Smooth muscle cell of bladder (primary cell): ENCODE measurements around the gene MIF4GD. TPM values are rescaled to one million over a fixed set of nuclear protein-coding genes. Genes with fewer than 3 reads are reported as not detected.

Experiments
- total RNA-seq: library from RNA; depleted of rRNA; stranded (reverse); fragments of >200 nt; gene quantifications from 2 replicates; pipeline ENCODE4 v1.2.3, GENCODE V29; 2014

The MIF4GD gene
- 3.8 and 5.3 TPM in 2 replicates for total RNA-seq

DNA sequence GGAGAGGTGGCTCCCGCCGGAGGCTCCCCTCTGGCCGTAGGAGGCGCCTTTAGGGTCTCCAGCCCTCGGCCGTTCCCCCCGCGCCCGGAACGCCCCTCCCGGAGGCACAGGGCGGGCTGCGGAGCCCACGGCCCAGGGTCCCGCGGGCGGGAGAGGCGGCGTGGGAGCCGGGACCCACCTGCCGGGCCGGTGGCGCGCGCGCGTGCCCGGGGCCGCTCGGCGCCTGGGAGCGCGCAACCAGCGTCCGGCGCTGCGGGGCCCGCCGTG, at the start of gene MIF4GD:
Gene MIF4GD, minus strand, starts transcription at position 266 of the 267 bp plus-strand sequence. CDS start 1,036 bp downstream, outside the sequence.

DNA sequence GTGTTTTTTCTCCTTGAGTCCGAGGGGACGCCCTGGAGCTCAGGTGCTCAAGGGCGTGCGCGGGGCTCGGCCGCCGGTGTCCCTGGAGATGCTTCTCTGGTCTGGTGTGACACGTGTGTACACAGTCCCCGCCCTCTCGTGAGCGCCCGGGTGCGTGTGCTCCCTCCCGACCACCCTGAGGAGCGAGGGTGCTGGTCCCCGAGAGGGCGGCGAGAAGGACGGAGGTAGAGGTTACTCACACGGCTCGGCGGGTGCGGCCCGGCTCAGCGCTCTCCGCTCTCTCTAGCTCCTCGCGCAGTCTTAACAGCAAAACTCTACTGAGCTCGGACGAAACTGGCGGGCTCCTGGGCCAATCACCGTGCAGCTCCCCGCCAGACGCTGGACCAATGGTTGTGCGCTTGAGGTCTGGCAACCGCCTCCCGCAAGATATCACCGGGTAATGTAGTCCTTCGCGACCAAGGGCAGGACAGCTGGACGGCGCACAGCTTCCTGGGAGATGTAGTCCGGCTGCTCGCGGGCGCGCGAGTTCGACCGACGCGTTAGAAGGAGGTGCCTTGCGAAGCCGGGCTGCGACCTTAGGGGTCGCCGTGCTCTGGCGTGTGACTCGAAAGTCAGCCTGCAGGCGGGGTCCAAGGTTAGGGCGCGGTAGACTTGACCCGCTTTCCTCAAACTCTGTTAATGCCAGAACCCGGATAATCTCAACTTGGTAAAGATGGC, 18.2 kb upstream of the MIF4GD start, which contains the start of gene SLC25A19:
Gene SLC25A19, minus strand, starts transcription at position 319 of the 717 bp plus-strand sequence. CDS start 2,669 bp downstream, outside the sequence.

GRCh38 chr17:75261336-75262111, 9.5 kb downstream of the MIF4GD start, which contains the start of the genes GGA3 and MRPS7:
TSS of gene GGA3 (minus strand) at chr17:75261606. CDS start at chr17:75261587, 19 bp downstream.
TSS of gene MRPS7 (plus strand) at chr17:75261879. CDS start at chr17:75261901, 22 bp downstream.

Other genes starting within 250 kb of the MIF4GD start
- 365 and 394 TPM in 2 replicates for gene ATP5PD, start 224.3 kb downstream of the MIF4GD start, total RNA-seq
- 9.8 and 16.1 TPM in 2 replicates for gene KCTD2, start 224.0 kb downstream of the MIF4GD start, total RNA-seq
- 6.1 and 11.0 TPM in 2 replicates for gene SLC16A5, start 183.3 kb downstream of the MIF4GD start, total RNA-seq
- 2.1 and 2.2 TPM in 2 replicates for gene ARMC7, start 161.3 kb downstream of the MIF4GD start, total RNA-seq
- gene NT5C, start 139.5 kb downstream of the MIF4GD start, total RNA-seq, result 19.6 and 51.6 TPM in 2 replicates
- gene JPT1, start 116.7 kb downstream of the MIF4GD start, total RNA-seq, result 40.0 and 49.9 TPM in 2 replicates
- 102 and 140 TPM in 2 replicates for gene SUMO2, start 88.3 kb downstream of the MIF4GD start, total RNA-seq
- 18.9 and 23.6 TPM in 2 replicates for gene NUP85, start 65.6 kb downstream of the MIF4GD start, total RNA-seq
- 9.0 and 10.6 TPM in 2 replicates for gene GGA3, start 9.6 kb downstream of the MIF4GD start, total RNA-seq
- gene MRPS7, start 9.4 kb downstream of the MIF4GD start, total RNA-seq, result 59.7 and 64.0 TPM in 2 replicates
- gene SLC25A19, start 18.2 kb upstream of the MIF4GD start, total RNA-seq, result 4.4 and 4.7 TPM in 2 replicates
- 56.9 and 63.7 TPM in 2 replicates for gene GRB2, start 134.4 kb upstream of the MIF4GD start, total RNA-seq
- gene TMEM94, start 185.4 kb upstream of the MIF4GD start, total RNA-seq, result 20.1 and 20.5 TPM in 2 replicates
- gene CASKIN2, start 244.3 kb upstream of the MIF4GD start, total RNA-seq, result 3.4 and 5.2 TPM in 2 replicates
- gene TSEN54, start 245.3 kb upstream of the MIF4GD start, total RNA-seq, result 6.3 and 10.4 TPM in 2 replicates